Measurements from ENCODE around the gene FRMD1. TPM values are rescaled to one million over a fixed set of nuclear protein-coding genes. Genes with fewer than 3 reads are reported as not detected.

The FRMD1 gene
- polyA plus RNA-seq, 1 donor, result 5.9 TPM

DNA sequence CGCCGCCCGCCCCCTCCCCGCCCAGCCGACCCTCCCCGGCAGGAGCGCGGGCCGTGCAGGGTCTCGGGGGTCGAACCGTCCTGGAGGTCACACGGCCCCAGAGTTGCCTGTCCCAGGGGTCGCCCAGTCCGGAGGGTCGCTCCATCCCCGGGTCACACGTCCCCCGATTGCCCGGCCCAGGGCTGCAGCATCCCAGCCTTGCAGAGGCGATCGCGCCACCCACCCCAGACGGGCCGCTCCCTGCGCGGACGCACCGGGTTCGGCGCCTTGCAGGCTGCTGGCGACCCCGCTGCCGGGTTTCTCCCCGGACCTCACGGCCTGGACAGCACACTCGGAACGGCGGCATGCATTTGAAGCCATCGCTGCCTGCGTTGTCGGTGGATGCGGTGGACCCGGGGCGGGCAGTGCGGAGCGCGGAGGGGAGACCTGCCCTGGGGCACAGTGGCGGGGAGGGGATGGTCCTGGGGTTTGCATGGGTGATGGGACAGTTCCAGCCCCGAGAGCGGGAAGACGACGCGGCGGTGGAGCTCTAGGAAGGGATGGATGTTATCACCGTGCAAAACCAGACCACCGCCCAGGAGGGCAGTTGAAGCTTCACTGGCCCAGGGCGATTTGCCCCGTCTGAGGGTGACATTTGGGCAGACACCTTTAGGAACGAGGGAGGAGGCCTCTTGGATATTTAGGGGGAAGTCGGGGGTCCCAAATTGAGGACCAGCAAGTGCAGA is 22.7 kb upstream of the FRMD1 start:
- DNase-seq, result no peak
- WGBS (ENCODE audit: insufficient coverage, low lambda C conversion rate), result no CpG with 5 or more reads among the region's 61 CpGs
- no peak overlapping the region for H3K4me3 ChIP-seq (ENCODE audit: low read length)

DNA sequence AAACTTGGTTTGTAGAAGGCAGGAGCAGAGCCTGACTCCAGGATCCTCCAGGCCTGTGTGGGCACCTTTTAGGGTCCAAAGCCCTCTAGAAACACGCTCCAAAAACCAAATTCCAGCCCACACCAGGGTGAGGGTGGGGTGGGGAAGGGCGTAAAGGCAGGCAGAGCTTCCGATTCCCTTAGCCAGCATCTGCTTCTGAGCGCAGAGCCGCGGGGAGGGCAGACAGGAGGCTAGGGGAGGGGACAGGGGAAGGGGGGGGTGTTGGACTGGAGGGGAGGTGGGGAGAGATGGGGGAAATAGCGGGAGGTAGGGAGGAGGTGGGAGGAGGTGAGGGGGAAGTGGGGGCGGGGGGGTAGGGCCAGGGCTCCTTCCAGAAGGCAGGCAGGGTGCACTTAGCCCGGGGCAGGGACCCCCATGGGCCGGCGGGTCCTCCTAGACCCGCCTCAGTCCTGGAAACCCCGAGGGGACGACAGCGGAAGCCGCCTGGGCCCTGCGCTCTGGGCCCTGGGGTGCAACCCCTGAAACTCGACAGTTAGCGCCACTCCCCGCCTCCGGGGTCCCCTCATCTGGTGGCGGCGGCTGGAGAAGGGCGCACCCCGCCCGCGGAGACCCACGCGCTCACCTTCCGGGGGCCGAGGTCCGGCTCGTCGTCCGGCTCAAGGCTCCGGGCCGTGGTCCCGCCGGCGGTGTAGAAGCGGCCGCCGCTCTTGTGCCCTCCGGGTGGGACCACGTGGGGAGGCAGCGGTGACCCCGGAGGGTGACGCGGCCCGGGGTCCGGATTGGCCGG is 22.0 kb upstream of the FRMD1 start:
- Histone ChIP-seq H3K27ac (ENCODE audit: low read length) (no peak overlapping the region), H3K27me3 (ENCODE audit: control insufficient read depth, insufficient read depth, low read length) (peaks cover 64% of the 10 kb centered on the region), H3K4me1 (ENCODE audit: control insufficient read depth, insufficient read depth, low read length) (no peaks in the 10 kb centered on the region), H3K9me3 (ENCODE audit: control insufficient read depth, low read depth, low read length) (no peaks in the 10 kb centered on the region), H3K36me3 (ENCODE audit: control insufficient read depth, insufficient read depth, low read length) (no peaks in the 10 kb centered on the region), H3K4me3 (ENCODE audit: low read length) (no peak overlapping the region)
- no CpG with 5 or more reads among the region's 52 CpGs for WGBS (ENCODE audit: insufficient coverage, low lambda C conversion rate)
- no peak for DNase-seq

More for the DNA sequence above, 22.7 kb upstream of the FRMD1 start:
- Histone ChIP-seq H3K36me3 (ENCODE audit: control insufficient read depth, insufficient read depth, low read length) (no peaks in the 10 kb centered on the region), H3K4me1 (ENCODE audit: control insufficient read depth, insufficient read depth, low read length) (no peaks in the 10 kb centered on the region), H3K27ac (ENCODE audit: low read length) (no peak overlapping the region), H3K9me3 (ENCODE audit: control insufficient read depth, low read depth, low read length) (no peaks in the 10 kb centered on the region), H3K27me3 (ENCODE audit: control insufficient read depth, insufficient read depth, low read length) (peaks cover 64% of the 10 kb centered on the region)

DNA sequence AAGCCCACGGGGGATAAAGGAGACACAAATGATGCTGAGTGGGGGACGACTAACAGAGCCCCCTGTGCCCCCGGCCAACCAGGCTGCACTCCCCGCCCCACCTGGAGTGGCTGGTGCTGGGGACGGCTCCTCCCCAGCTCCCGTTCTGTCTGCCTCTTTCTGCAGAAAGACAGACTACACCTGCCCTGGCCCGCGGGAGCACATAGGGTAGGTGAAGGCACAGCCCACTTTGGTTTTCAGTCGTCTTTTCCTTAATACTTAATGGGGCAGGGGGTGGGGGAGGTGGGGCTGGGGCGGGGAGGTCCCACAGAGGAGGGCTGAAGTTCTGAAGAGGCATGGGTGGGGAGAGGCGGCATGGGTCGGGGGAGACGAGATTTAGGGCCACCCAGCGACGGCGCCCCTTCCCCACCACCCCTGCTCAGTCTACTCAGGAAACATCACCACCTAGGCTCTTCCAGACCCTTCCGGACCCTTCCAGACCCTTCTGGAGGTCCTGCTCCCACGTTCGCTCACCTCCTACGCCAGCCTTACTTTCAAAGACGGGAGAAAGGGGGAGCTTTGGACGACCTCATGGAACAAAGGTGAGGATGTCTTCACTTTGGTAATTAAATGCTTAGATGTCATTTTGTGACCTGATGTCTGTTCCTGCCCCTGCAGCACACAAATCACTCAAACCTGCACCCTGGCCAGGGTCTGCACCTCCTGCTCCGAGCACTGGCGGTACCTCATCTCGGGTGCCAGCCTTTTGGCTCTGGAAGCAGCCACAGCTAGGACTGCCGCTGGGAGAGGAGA is 21.2 kb upstream of the FRMD1 start:
- no peak overlapping the region for H3K4me3 ChIP-seq (ENCODE audit: low read length)
- no peaks in the 10 kb centered on the region for H3K4me1 ChIP-seq (ENCODE audit: control insufficient read depth, insufficient read depth, low read length)
- H3K9me3 ChIP-seq (ENCODE audit: control insufficient read depth, low read depth, low read length), result no peaks in the 10 kb centered on the region
- peaks cover 58% of the 10 kb centered on the region for H3K27me3 ChIP-seq (ENCODE audit: control insufficient read depth, insufficient read depth, low read length)
- H3K36me3 ChIP-seq (ENCODE audit: control insufficient read depth, insufficient read depth, low read length), result no peaks in the 10 kb centered on the region
- H3K27ac ChIP-seq (ENCODE audit: low read length), result no peak overlapping the region
- WGBS (ENCODE audit: insufficient coverage, low lambda C conversion rate), result no CpG with 5 or more reads among the region's 26 CpGs
- no peak for DNase-seq

DNA sequence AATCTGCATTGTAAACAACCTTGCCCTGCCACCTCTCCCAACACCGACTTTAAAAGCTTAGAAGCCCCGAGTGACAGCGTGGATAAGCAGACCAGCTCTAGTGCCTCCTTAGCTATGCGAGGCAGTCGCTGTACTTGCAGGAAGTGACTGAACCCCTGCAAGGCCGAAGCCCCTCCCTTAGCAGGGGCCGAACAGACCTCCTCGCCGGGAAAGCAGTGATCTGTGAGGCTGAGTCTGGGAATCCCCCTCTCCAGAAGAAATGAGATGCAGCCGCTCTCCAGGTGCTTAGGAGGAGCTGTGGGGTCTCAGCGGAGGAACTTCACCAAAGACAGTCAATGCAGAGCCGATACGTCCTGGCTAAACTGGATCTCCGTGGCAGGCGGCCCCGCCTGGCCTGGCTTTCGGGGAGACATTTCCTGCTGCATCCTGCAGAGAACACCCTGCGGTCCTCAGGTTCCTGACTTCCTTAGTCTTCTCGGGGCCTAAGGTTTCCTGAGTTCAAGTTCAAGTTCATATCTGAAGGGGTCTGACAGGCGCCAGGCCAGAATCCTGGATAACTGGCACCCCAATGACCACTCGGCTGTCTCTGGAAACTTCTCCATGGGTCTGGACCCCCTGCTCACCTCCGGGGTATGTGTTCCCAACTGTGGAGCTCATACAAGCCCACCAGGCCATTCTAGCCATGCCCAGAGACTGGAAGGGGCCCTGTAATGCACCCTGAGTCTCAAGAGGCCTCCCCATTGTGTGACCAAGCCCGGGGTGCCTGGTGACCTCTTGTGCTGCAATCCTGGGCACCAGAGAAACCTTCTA is 20.4 kb upstream of the FRMD1 start:
- Histone ChIP-seq H3K4me1 (ENCODE audit: control insufficient read depth, insufficient read depth, low read length) (no peaks in the 10 kb centered on the region), H3K9me3 (ENCODE audit: control insufficient read depth, low read depth, low read length) (no peaks in the 10 kb centered on the region), H3K36me3 (ENCODE audit: control insufficient read depth, insufficient read depth, low read length) (no peaks in the 10 kb centered on the region), H3K4me3 (ENCODE audit: low read length) (no peak overlapping the region), H3K27me3 (ENCODE audit: control insufficient read depth, insufficient read depth, low read length) (peaks cover 52% of the 10 kb centered on the region), H3K27ac (ENCODE audit: low read length) (no peak overlapping the region)
- WGBS (ENCODE audit: insufficient coverage, low lambda C conversion rate), result no CpG with 5 or more reads among the region's 23 CpGs
- no peak for DNase-seq

DNA sequence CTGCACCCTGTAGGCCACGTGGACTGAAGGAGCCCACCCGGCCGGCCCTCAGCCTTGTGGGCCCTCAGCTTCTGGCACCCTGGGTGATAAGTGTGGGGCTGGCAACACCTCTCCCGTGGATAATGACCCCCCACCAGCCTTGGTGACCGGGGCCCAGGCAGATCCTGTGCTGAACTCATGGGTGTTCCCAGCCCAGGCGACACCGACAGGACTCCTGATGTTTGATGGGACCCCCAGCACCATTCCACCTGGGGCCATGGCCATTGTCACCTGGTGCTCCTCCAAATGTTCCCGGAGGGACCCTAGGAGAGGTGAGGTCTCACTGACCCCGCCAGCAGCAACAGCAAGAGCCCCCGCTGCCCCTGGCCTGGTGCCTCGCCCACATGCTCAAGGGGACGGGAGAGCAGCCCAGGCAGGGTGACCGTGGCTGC is 19.4 kb upstream of the FRMD1 start:
- DNase-seq, result no peak
- WGBS (ENCODE audit: insufficient coverage, low lambda C conversion rate), result no CpG with 5 or more reads among the region's 13 CpGs
- no peaks in the 10 kb centered on the region for H3K36me3 ChIP-seq (ENCODE audit: control insufficient read depth, insufficient read depth, low read length)
- H3K27me3 ChIP-seq (ENCODE audit: control insufficient read depth, insufficient read depth, low read length), result peaks cover 45% of the 10 kb centered on the region
- H3K4me3 ChIP-seq (ENCODE audit: low read length), result no peak overlapping the region
- H3K9me3 ChIP-seq (ENCODE audit: control insufficient read depth, low read depth, low read length), result no peaks in the 10 kb centered on the region
- H3K4me1 ChIP-seq (ENCODE audit: control insufficient read depth, insufficient read depth, low read length), result no peaks in the 10 kb centered on the region
- H3K27ac ChIP-seq (ENCODE audit: low read length), result no peak overlapping the region

DNA sequence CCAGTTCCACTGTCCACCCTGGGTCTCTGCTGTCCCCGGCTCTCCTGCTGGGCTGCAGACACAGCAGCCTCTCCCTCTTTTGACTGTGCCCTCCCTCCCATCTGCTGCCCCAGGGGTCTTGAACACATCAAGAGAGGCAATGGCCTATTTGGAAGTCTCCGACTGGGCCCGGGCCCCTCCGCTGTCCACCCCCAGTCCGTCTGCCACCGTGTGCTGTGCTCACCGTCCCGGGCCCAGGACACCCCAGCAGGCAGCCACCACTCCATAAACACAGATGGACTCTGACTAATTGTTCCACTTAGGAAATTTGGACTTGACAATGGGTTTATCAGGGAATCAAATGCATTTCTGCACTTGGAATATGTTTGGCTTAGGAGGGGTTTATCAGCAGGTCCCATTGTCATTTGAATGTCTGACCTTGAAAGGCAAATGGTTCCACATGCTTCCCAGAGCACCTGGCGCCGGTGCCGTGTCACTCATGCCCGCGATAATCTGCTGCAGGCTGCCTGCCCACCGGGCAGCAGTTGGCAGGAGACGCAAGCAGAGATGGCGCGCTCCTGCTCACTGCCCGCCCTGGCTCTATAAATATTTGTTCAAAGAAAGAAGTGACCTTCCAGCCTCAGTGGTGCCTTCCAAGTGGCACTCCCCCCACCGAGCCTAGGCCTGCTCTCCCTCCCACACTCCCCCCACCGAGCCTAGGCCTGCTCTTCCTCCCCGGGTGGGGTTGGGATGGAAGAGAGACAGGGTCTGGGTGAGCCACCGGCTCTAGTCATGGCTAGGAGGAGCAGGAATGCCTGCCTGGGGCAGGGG is 18.8 kb upstream of the FRMD1 start:
- no peak for DNase-seq
- Histone ChIP-seq H3K27ac (ENCODE audit: low read length) (no peak overlapping the region), H3K36me3 (ENCODE audit: control insufficient read depth, insufficient read depth, low read length) (no peaks in the 10 kb centered on the region)

DNA sequence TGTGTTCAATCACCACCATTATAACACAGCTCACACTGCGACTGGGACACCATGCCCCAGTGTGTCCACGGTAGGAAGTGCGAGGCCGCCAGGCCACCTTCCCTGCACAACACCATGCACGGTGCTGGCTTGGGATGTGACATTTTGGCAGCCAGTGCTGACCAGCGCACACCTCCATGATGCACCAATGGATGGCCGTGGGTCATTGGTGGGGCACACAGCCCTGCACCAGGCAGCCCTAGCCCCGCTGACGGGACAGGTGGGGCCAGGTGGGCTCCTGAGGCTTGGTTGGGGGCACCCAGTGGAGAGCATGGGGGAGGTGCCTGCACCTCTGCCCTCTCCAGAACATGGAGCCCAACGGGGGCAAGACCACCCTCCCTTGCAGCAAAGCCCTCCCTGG is 18.2 kb upstream of the FRMD1 start:
- H3K4me3 ChIP-seq (ENCODE audit: low read length), result no peak overlapping the region
- no peaks in the 10 kb centered on the region for H3K36me3 ChIP-seq (ENCODE audit: control insufficient read depth, insufficient read depth, low read length)
- no peak for DNase-seq
- H3K27ac ChIP-seq (ENCODE audit: low read length), result no peak overlapping the region
- H3K9me3 ChIP-seq (ENCODE audit: control insufficient read depth, low read depth, low read length), result peaks cover 4% of the 10 kb centered on the region
- no peaks in the 10 kb centered on the region for H3K4me1 ChIP-seq (ENCODE audit: control insufficient read depth, insufficient read depth, low read length)
- peaks cover 33% of the 10 kb centered on the region for H3K27me3 ChIP-seq (ENCODE audit: control insufficient read depth, insufficient read depth, low read length)
- WGBS (ENCODE audit: insufficient coverage, low lambda C conversion rate), result no CpG with 5 or more reads among the region's 10 CpGs

More for the DNA sequence above, 18.8 kb upstream of the FRMD1 start:
- no peaks in the 10 kb centered on the region for H3K9me3 ChIP-seq (ENCODE audit: control insufficient read depth, low read depth, low read length)
- H3K4me1 ChIP-seq (ENCODE audit: control insufficient read depth, insufficient read depth, low read length), result no peaks in the 10 kb centered on the region
- WGBS (ENCODE audit: insufficient coverage, low lambda C conversion rate), result no CpG with 5 or more reads among the region's 22 CpGs
- no peak overlapping the region for H3K4me3 ChIP-seq (ENCODE audit: low read length)
- peaks cover 39% of the 10 kb centered on the region for H3K27me3 ChIP-seq (ENCODE audit: control insufficient read depth, insufficient read depth, low read length)

DNA sequence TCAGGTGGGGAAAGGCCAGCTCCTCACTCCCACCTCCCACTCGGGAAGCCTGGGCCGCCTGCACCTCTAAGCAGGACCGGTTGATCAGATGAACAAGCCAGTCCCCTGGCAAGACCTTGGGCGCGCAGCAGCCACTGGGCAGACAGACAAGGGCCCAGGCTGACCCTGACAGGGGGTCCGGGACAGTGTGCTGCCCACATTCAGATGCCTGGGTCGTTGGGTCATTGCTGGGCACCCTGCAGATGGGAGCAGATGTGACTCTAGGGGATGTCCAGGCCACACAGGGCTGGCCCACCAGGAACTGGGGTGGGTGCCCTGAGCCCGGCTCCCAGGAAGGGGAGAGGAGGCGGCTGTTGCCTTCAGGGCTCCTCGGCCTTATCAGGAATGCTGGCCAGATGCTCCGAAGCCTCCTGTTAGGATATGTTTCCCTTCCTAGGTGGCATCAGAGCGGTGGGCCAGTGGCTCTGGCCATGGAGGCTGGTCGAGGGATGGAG is 17.3 kb upstream of the FRMD1 start:
- peaks cover 3% of the 10 kb centered on the region for H3K4me1 ChIP-seq (ENCODE audit: control insufficient read depth, insufficient read depth, low read length)
- no peaks in the 10 kb centered on the region for H3K36me3 ChIP-seq (ENCODE audit: control insufficient read depth, insufficient read depth, low read length)
- DNase-seq, result no peak
- H3K4me3 ChIP-seq (ENCODE audit: low read length), result no peak overlapping the region
- H3K9me3 ChIP-seq (ENCODE audit: control insufficient read depth, low read depth, low read length), result peaks cover 11% of the 10 kb centered on the region
- H3K27me3 ChIP-seq (ENCODE audit: control insufficient read depth, insufficient read depth, low read length), result peaks cover 24% of the 10 kb centered on the region
- no CpG with 5 or more reads among the region's 13 CpGs for WGBS (ENCODE audit: insufficient coverage, low lambda C conversion rate)
- H3K27ac ChIP-seq (ENCODE audit: low read length), result no peak overlapping the region

DNA sequence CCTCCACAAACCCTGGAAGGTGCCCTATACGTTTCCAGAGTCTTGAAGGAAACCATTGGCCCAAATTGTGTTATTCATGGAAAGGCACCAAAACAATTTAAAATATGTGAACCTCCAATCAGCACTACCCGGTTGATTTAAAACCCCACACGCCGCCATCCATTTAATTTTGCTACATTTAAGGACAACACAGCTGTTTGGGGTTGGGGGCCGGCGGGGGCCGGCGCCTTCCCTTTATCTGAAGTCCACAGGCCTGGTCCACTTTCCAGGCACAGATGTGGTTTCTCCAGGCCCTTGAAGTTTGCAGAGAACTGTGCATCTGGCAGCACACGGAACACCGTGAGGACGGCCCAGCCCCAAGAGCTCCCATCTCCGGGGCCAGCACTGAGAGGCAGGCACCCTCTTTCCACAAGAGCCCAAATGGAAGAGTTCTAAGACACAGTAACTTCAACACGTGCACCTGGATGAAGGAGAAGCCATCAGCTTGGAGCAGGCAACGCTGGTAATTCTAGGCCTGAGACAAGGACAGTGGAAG is 16.8 kb upstream of the FRMD1 start:
- WGBS (ENCODE audit: insufficient coverage, low lambda C conversion rate), result no CpG with 5 or more reads among the region's 14 CpGs

More for the DNA sequence above, 16.8 kb upstream of the FRMD1 start:
- Histone ChIP-seq H3K27ac (ENCODE audit: low read length) (no peak overlapping the region), H3K27me3 (ENCODE audit: control insufficient read depth, insufficient read depth, low read length) (peaks cover 19% of the 10 kb centered on the region), H3K36me3 (ENCODE audit: control insufficient read depth, insufficient read depth, low read length) (no peaks in the 10 kb centered on the region), H3K4me3 (ENCODE audit: low read length) (no peak overlapping the region), H3K4me1 (ENCODE audit: control insufficient read depth, insufficient read depth, low read length) (peaks cover 9% of the 10 kb centered on the region), H3K9me3 (ENCODE audit: control insufficient read depth, low read depth, low read length) (peaks cover 15% of the 10 kb centered on the region)
- no peak for DNase-seq
